H1 (cell line): Measurements from ENCODE around the gene KRTAP29-1. TPM values are rescaled to one million over a fixed set of nuclear protein-coding genes. Genes with fewer than 3 reads are reported as not detected.
A peak's percentile ranks its signal among the peaks of the same experiment; 100 is the strongest.

Experiments used
- CTCF ChIA-PET: fragments of 300-600 bp; sonication (Branson Sonifier 250); formaldehyde crosslinking; loops from one replicate; lab custom pipeline; 2021; ENCODE audit not compliant: partially characterized antibody; lab: Charles Lee
- POLR2A ChIA-PET: fragments of 300-600 bp; sonication (Branson Sonifier 250); formaldehyde crosslinking; loops from one replicate; lab custom pipeline; 2021; ENCODE audit warnings: inconsistent platforms; ENCODE audit not compliant: partially characterized antibody; lab: Charles Lee
- DNase-seq, 2 experiments: peaks; one replicate each; pipeline versions ENCODE4 v3.0.0 to v3.0.0-alpha.2; 2010 to 2022; ENCODE audit warnings: low spot score in 2 of 2, low read depth in 1 of 2, mixed read lengths in 1 of 2
- FAIRE-seq: peaks from 2 replicates; lab custom pipeline; 2011; peaks lifted over from hg19 to GRCh38; lab: Jason Lieb, UNC
- H2AFZ ChIP-seq: 2 replicates; pipeline ENCODE4 v1.8.1; 2012; ENCODE audit warnings: low read length, inconsistent platforms
- H2AK5ac ChIP-seq: 2 replicates; pipeline ENCODE4 v1.6.1; 2013; ENCODE audit warnings: low read depth, low read length
- H2BK120ac ChIP-seq: replicated peaks from 2 replicates; pipeline ENCODE3; 2013; ENCODE audit warnings: low read depth, low read length, inconsistent platforms
- H2BK12ac ChIP-seq: 2 replicates; pipeline ENCODE4 v1.6.1; 2013; ENCODE audit warnings: low read depth, low read length
- H2BK15ac ChIP-seq: 2 replicates; pipeline ENCODE4 v1.6.1; 2013; ENCODE audit warnings: low read length
- H2BK20ac ChIP-seq: 2 replicates; pipeline ENCODE4 v1.6.1; 2013; ENCODE audit warnings: low read length
- H2BK5ac ChIP-seq: 2 replicates; pipeline ENCODE4 v1.6.1; 2013; ENCODE audit warnings: low read depth, low read length
- H3K14ac ChIP-seq: 2 replicates; pipeline ENCODE4 v1.6.1; 2013; ENCODE audit warnings: inconsistent platforms; ENCODE audit not compliant: insufficient read length
- H3K18ac ChIP-seq: 2 replicates; pipeline ENCODE4 v1.6.1; 2013; ENCODE audit warnings: low read length; ENCODE audit errors: extremely low read depth
- H3K23ac ChIP-seq: 2 replicates; pipeline ENCODE4 v1.6.1; 2013; ENCODE audit warnings: inconsistent platforms; ENCODE audit not compliant: insufficient read length
- H3K23me2 ChIP-seq: 2 replicates; pipeline ENCODE4 v1.6.1; 2013; ENCODE audit warnings: low read depth, low read length
- H3K27ac ChIP-seq: 2 replicates; pipeline ENCODE4 v1.6.1; 2011; ENCODE audit warnings: low read depth, low read length, inconsistent platforms
- H3K27me3 ChIP-seq, 4 experiments: replicated peaks in 1 of 4; 1 replicate in 1 of 4; 2 replicates in 3 of 4; pipeline versions ENCODE4 v1.6.1 to v1.8.1; 2011 to 2013; ENCODE audit warnings: low read length in 3 of 4, mild to moderate bottlenecking in 3 of 4, inconsistent platforms in 2 of 4, mixed read lengths in 2 of 4, moderate library complexity in 1 of 4; ENCODE audit not compliant: control insufficient read depth in 3 of 4, insufficient read depth in 3 of 4; ENCODE audit errors: extremely low read depth in 1 of 4
- H3K36me3 ChIP-seq, 4 experiments: 2 replicates each; pipeline versions ENCODE4 v1.6.1 to v1.8.1; 2011 to 2013; ENCODE audit warnings: mild to moderate bottlenecking in 4 of 4, low read length in 3 of 4, moderate library complexity in 2 of 4, control low read depth in 1 of 4, inconsistent platforms in 1 of 4; ENCODE audit not compliant: insufficient read depth in 4 of 4, control insufficient read depth in 2 of 4
- H3K4ac ChIP-seq: replicated peaks from 2 replicates; pipeline ENCODE3; 2013; ENCODE audit warnings: low read length, low read depth, mixed read lengths, inconsistent platforms; ENCODE audit not compliant: insufficient read length
- H3K4me1 ChIP-seq, 4 experiments: replicated peaks in 1 of 4; 1 replicate in 1 of 4; 2 replicates in 3 of 4; pipeline versions ENCODE4 v1.6.1 to v1.8.1; 2011 to 2013; ENCODE audit warnings: low read length in 3 of 4, inconsistent platforms in 2 of 4, mixed read lengths in 1 of 4; ENCODE audit not compliant: insufficient read depth in 4 of 4, control insufficient read depth in 3 of 4
- H3K4me2 ChIP-seq, 2 experiments: 2 replicates each; pipeline versions ENCODE4 v1.6.1 to v1.8.1; 2011 to 2013; ENCODE audit warnings: low read depth in 2 of 2, low read length in 2 of 2, control low read depth in 1 of 2, inconsistent platforms in 1 of 2, mild to moderate bottlenecking in 1 of 2; ENCODE audit not compliant: insufficient read depth in 1 of 2
- H3K4me3 ChIP-seq, 4 experiments: fragments of 200-600, 300-600 bp in 1 of 4; sonication (generic), shearing (Covaris generic), sonication (Bioruptor Twin) in 1 of 4; 2 replicates each; pipeline versions ENCODE4 v1.5.1 to v1.8.1; 2011 to 2016; ENCODE audit warnings: low read length in 4 of 4, low read depth in 3 of 4, control low read depth in 2 of 4, inconsistent platforms in 2 of 4, mild to moderate bottlenecking in 2 of 4, mixed read lengths in 1 of 4, moderate library complexity in 1 of 4; ENCODE audit not compliant: insufficient read depth in 2 of 4; ENCODE audit errors: extremely low read depth in 1 of 4
- H3K56ac ChIP-seq: replicated peaks from 2 replicates; pipeline ENCODE3; 2013; ENCODE audit warnings: low read depth, mild to moderate bottlenecking, mixed read lengths, low read length, inconsistent platforms; ENCODE audit not compliant: insufficient read length
- H3K79me1 ChIP-seq: 2 replicates; pipeline ENCODE4 v1.6.1; 2013; ENCODE audit warnings: low read depth, low read length, control low read depth
- H3K79me2 ChIP-seq, 2 experiments: 2 replicates each; pipeline versions ENCODE4 v1.6.1 to v1.8.1; 2012 to 2013; ENCODE audit warnings: low read length in 2 of 2, mild to moderate bottlenecking in 2 of 2, inconsistent platforms in 1 of 2; ENCODE audit not compliant: insufficient read depth in 2 of 2, control insufficient read depth in 1 of 2
- H3K9ac ChIP-seq, 4 experiments: replicated peaks in 1 of 4; 1 replicate in 1 of 4; 2 replicates in 3 of 4; pipeline versions ENCODE4 v1.6.1 to v1.8.1; 2011 to 2013; ENCODE audit warnings: low read depth in 3 of 4, low read length in 3 of 4, control low read depth in 2 of 4, mild to moderate bottlenecking in 2 of 4, moderate library complexity in 2 of 4, inconsistent platforms in 1 of 4; ENCODE audit errors: extremely low read depth in 1 of 4
- H3K9me3 ChIP-seq, 2 experiments: 2 replicates each; pipeline versions ENCODE4 v1.6.1 to v1.8.1; 2012 to 2013; ENCODE audit warnings: mild to moderate bottlenecking in 2 of 2, moderate library complexity in 2 of 2, control low read depth in 1 of 2, inconsistent platforms in 1 of 2, low read depth in 1 of 2, low read length in 1 of 2, mixed read lengths in 1 of 2; ENCODE audit not compliant: insufficient read depth in 2 of 2
- H4K20me1 ChIP-seq, 2 experiments: replicated peaks in 1 of 2; 2 replicates each; pipeline versions ENCODE3 to v1.8.1; 2011 to 2013; ENCODE audit warnings: inconsistent platforms in 2 of 2, low read length in 2 of 2, mild to moderate bottlenecking in 1 of 2; ENCODE audit not compliant: insufficient read depth in 2 of 2, control insufficient read depth in 1 of 2
- H4K5ac ChIP-seq: 2 replicates; pipeline ENCODE4 v1.6.1; 2013; ENCODE audit warnings: low read length, low read depth, mixed read lengths, inconsistent platforms; ENCODE audit not compliant: insufficient read length
- H4K8ac ChIP-seq: 2 replicates; pipeline ENCODE4 v1.8.0; 2013; ENCODE audit warnings: mild to moderate bottlenecking, moderate library complexity, low read length, inconsistent platforms; ENCODE audit not compliant: insufficient read depth; ENCODE audit errors: extremely low read depth
- H4K91ac ChIP-seq: replicated peaks from 2 replicates; pipeline ENCODE3; 2013; ENCODE audit warnings: low read length, mixed read lengths, inconsistent platforms; ENCODE audit not compliant: insufficient read length
- RAD21 ChIP-seq, 2 experiments: IDR thresholded peaks in 1 of 2; conservative IDR thresholded peaks in 1 of 2; 2 replicates each; pipeline ENCODE4 v1.6.1; 2011; ENCODE audit warnings: low read depth in 2 of 2, low read length in 2 of 2, improper control_type of control experiment in 1 of 2, inconsistent platforms in 1 of 2, mild to moderate bottlenecking in 1 of 2, moderate library complexity in 1 of 2
- RFX5 ChIP-seq: IDR thresholded peaks from 2 replicates; pipeline ENCODE4 v1.6.1; 2011; ENCODE audit warnings: low read depth, low read length, improper control_type of control experiment, borderline replicate concordance
- WGBS, 2 experiments: shearing (Covaris generic) in 1 of 2; methylation state at CpG; one replicate each; pipeline versions ENCODE4 v1.1.6 to v1.1.7; 2013 to 2015; ENCODE audit warnings: low lambda C conversion rate in 2 of 2, mixed read lengths in 2 of 2, inconsistent platforms in 1 of 2, low coverage in 1 of 2, missing lambda C conversion rate in 1 of 2; ENCODE audit not compliant: insufficient replicate concordance in 2 of 2, insufficient coverage in 1 of 2, insufficient read length in 1 of 2; ENCODE audit errors: extremely low coverage in 1 of 2, missing lambda C conversion rate in 1 of 2; 5-methylcytosine and 5-hydroxymethylcytosine counted together
- polyA plus RNA-seq, 7 experiments: library from polyadenylated mRNA; depleted of rRNA in 3 of 7; stranded (reverse) in 5 of 7; unstranded in 2 of 7; fragments of >200 nt in 5 of 7; fragments of 200-250 nt in 2 of 7; gene quantifications; 1 replicate in 5 of 7; 2 replicates in 1 of 7; 4 replicates in 1 of 7; pipeline versions ENCODE4 v1.2.1 to v1.2.3, GENCODE V29; 2011 to 2013; ENCODE audit warnings: missing spikeins in 2 of 7, mixed read lengths in 2 of 7
- total RNA-seq: library from RNA; stranded (reverse); fragmentation: NEBNext Ultra II Directional; extraction: Animal tissue kit (Norgen Biotek cat#: 25700); gene quantifications from 2 replicates; pipeline ENCODE4 v1.2.1, GENCODE V29; 2021
- TF ChIP-seq, protein P1 (sequence below), 3 experiments: IDR thresholded peaks; 1 replicate in 2 of 3; 2 replicates in 1 of 3; pipeline versions ENCODE4 v1.5.1 to v1.6.1; 2011; ENCODE audit warnings: low read length in 3 of 3, mild to moderate bottlenecking in 3 of 3, inconsistent platforms in 2 of 3, low read depth in 1 of 3, moderate library complexity in 1 of 3; ENCODE audit not compliant: insufficient read depth in 1 of 3; ENCODE audit errors: control extremely low read depth in 1 of 3

KRTAP29-1 gene
- total and polyA plus RNA-seq, 2 of the 8 experiments (the other 6 are each of a cell fraction or from before 2014, with no cell fraction given), result not detected

DNA sequence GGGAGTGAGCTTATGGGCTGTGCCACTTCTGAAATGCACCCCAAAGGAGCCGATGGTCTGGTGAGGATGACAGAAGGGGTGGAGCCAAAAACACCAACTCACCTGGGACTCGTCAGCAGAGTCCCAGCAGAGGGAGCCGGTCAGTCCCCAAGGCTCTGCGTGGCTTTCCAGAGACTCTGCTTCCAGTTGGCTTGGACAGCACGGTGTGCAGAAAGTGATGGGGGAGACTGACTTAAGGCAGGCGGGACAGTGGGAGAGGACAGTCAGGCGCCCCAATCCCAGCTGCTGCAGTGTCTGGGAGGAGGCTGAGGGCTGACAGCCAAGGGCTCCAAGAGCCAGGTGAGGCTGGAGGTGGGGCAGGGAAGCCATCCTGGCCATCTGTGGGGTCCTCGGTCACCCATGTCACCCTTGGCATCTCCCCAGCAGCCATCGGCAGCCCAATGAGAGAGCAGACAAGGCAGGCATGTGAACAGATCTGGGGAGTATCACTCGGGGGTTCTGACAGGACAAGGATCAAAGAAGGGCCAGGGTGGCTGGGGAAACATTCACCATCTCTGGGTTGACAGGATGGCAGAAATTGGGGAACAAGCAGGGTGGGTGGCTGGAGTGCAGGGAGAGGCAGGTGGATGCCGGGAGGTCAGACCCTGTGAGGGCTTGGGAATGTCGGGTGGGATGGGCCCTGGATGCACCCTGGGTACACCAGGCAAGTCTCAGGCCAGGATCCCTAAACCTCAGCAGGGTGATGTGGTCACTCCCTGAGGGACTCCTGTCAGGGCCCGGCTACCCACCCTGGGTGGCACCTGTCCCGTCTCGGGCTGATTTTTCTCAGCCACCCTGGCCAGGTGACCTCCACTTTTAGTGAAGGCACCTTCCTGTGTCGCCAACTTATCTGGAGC, 21.8 kb upstream of the KRTAP29-1 start:
- no peak overlapping the region for H2AK5ac ChIP-seq
- H3K9me3 ChIP-seq, result 0 out of 4 replicates have a peak, but pooled peaks cover 0 to 5% of the 10 kb centered on the region in 2 experiments
- 0 out of 2 replicates have a peak overlapping the region, but pooled peaks have one; percentile 27 for H2BK12ac ChIP-seq
- ChIA-PET CTCF (interaction anchor here (0.7 to 3.7 kb wide), 16 partner anchors 8 to 410 kb away, joined by 3 to 31 read pairs (median 3); no protein-coding TSS in a partner anchor), POLR2A (no interaction called here)
- no peak overlapping the region for H3K18ac ChIP-seq
- DNase-seq (peak; percentile 10 to 61), FAIRE-seq (peak; percentile 7)
- no peak overlapping the region for H2BK20ac ChIP-seq
- H4K8ac ChIP-seq, result peak overlapping the region; percentile 53; the same call in 1 of the 2 replicates
- H3K9ac ChIP-seq, result no peak overlapping the region
- H4K91ac ChIP-seq, result no peak overlapping the region
- no peak overlapping the region for H3K4ac ChIP-seq
- H3K56ac ChIP-seq, result no peak overlapping the region
- no peak overlapping the region for H4K5ac ChIP-seq
- WGBS, 2 experiments, result 75% methylated on average over 16 of the region's 16 CpGs; no CpG with 5 or more reads in 1 of the 2 experiments
- H2AFZ ChIP-seq, result no peak overlapping the region
- H3K23me2 ChIP-seq, result no peaks in the 10 kb centered on the region
- no peak overlapping the region for H2BK120ac ChIP-seq
- no peaks in the 10 kb centered on the region; a peak in 1 of 7 replicates for H3K4me1 ChIP-seq
- no peak overlapping the region for H2BK15ac ChIP-seq
- H3K36me3 ChIP-seq, result no peaks in the 10 kb centered on the region
- no peak overlapping the region for H2BK5ac ChIP-seq
- H3K27me3 ChIP-seq, result no peaks in the 10 kb centered on the region
- H3K79me1 ChIP-seq, result no peaks in the 10 kb centered on the region
- H3K79me2 ChIP-seq, result no peaks in the 10 kb centered on the region
- H3K4me3 ChIP-seq, result no peak overlapping the region
- no peak overlapping the region for H3K27ac ChIP-seq
- H4K20me1 ChIP-seq, result no peaks in the 10 kb centered on the region
- no peak overlapping the region for H3K23ac ChIP-seq
- no peak overlapping the region for H3K14ac ChIP-seq
- no peak overlapping the region for H3K4me2 ChIP-seq
- no peak for TF ChIP-seq RFX5
- TF ChIP-seq, protein P1, sequence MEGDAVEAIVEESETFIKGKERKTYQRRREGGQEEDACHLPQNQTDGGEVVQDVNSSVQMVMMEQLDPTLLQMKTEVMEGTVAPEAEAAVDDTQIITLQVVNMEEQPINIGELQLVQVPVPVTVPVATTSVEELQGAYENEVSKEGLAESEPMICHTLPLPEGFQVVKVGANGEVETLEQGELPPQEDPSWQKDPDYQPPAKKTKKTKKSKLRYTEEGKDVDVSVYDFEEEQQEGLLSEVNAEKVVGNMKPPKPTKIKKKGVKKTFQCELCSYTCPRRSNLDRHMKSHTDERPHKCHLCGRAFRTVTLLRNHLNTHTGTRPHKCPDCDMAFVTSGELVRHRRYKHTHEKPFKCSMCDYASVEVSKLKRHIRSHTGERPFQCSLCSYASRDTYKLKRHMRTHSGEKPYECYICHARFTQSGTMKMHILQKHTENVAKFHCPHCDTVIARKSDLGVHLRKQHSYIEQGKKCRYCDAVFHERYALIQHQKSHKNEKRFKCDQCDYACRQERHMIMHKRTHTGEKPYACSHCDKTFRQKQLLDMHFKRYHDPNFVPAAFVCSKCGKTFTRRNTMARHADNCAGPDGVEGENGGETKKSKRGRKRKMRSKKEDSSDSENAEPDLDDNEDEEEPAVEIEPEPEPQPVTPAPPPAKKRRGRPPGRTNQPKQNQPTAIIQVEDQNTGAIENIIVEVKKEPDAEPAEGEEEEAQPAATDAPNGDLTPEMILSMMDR (IDR thresholded peaks at IDR 0.05; ENCODE audit: control extremely low read depth in 1 of 3, insufficient read depth in 1 of 3, low read depth in 1 of 3, low read length in 3 of 3), result peak; percentile 69 to 75 (median 69)
- peak; percentile 60 to 78 for TF ChIP-seq RAD21 (IDR thresholded peaks at IDR 0.05 in 1 of 2, conservative IDR thresholded peaks at IDR 0.05 in 1 of 2; ENCODE audit: low read depth in 2 of 2, low read length in 2 of 2)
